ENCODE data around the gene SLC6A3.
A peak's percentile ranks its signal among the peaks of the same experiment; 100 is the strongest.
"Not testable (repeated sequence)": the region's sequence is repeated elsewhere in the genome, so short reads cannot be mapped to it uniquely, and the experiment has no call there.

The SLC6A3 gene

GRCh38 chr5:1387059-1387755, 58.0 kb downstream of the SLC6A3 start:
- DNase-seq (ENCODE audit: low read depth): no peak

DNA sequence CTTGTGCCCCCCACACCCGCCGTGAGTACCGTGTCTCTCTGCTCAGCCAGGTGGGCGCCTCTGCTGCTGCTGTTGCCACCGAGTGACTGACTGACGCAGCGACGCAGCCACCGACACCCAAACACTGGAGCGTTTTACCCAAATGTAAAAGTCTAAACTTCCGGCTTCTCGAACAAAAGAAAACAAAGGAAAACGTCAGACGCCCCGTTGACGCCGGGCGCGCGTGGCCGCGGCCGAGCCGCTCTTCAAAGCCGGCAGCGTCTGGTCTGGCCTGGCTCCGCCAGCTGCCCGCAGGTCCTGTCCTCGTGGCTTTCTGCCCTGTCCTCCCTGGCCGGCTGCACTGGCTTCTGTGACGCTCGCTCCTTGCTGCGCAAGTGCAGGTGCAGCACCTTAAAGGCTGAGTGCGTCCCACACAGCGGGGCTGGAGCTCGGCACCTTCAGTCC, 58.9 kb downstream of the SLC6A3 start:
- peak; percentile 36 for DNase-seq (ENCODE audit: low read depth)

- peak; percentile 74 for DNase-seq (ENCODE audit: low read depth)
Observed at GRCh38 chr5:1385395-1386273, 59.6 kb downstream of the SLC6A3 start.

DNA sequence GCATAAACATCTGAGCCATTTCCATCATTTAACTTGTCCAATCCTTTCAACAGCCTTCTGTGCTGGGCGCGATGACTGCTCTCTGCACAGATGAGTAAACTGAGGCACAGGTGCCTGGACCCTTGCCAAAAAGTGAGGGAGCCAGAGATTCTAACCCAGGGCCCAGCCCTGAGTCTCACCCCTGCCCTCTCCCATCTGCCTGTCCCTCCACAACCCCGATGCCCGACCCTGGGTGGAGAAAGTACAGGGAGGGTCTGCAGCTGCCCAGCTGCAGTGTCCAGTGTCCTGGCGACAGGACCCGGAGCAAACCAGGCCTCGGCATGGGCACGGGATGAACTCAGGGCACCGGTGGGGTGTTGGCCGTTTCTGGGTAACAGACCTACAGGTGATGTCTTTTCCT, 60.7 kb downstream of the SLC6A3 start:
- no peak for DNase-seq (ENCODE audit: low read depth)

DNA sequence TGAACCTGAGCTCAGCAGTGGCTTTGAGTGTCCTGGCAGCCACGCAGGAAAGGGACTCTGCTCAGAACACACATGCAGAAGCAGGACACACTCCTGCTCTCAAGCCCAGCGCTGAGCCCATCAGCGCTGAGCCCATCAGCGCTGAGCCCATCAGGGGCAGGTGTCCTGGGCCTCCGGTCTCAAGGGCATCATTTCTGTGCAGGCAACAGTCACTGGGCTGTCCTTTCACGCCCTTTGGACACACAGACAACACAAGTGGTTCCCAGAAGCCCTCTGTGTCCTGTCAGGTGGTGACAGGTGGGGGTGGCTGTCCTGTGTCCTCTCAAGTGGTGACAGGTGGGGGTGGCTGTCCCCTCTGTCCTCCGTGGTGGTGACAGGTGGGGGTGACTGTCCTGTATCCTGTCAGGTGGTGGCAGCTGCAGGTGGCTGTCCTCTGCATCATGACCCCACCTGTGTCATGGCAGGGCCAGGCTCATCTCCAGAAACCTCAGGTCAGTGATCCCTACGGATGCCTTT, 61.3 kb downstream of the SLC6A3 start:
- no peak for DNase-seq (ENCODE audit: low read depth)

DNA sequence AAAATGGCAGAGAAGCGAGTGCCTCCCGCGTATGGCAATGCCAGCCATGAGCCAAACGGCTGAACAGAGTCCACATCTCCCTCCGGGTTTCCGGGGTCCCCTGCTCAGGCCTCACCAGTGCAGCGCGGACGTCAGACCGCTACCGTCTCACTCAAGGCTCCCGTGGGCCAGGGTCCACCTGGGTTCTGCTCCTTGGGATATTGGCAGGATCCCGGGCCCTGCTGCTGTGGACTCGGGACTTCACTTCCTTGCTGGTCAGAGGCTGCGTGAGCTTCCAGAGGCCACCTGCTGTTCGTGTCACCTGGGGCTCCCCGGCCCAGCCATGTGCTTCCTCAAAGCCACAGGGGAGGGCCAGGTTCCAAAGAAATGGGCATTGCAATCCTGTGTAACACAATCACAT, 61.9 kb downstream of the SLC6A3 start:
- DNase-seq (ENCODE audit: low read depth): no peak

DNA sequence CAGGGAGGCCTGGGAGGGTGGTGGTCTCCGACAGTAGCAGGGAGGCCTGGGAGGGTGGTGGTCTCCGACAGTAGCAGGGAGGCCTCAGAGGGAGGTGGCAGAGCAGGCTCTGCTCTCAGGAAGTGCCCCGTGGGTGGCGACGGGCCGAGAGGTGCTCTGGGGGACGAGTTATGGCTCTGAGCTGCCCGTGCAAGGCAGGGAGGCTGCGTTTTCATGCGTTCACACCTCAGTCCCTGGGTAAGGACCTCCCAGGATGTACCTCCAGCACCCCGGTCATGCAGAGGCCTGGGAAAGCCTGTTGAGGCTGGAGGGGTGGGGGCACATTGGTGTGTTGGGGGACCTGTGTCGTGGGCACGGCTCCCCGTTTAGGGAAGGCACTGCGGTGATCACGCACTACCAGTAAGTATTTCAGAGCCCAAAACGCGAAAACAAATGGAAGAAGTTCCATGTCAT, 63.0 kb downstream of the SLC6A3 start:
- no peak for DNase-seq (ENCODE audit: low read depth)

DNA sequence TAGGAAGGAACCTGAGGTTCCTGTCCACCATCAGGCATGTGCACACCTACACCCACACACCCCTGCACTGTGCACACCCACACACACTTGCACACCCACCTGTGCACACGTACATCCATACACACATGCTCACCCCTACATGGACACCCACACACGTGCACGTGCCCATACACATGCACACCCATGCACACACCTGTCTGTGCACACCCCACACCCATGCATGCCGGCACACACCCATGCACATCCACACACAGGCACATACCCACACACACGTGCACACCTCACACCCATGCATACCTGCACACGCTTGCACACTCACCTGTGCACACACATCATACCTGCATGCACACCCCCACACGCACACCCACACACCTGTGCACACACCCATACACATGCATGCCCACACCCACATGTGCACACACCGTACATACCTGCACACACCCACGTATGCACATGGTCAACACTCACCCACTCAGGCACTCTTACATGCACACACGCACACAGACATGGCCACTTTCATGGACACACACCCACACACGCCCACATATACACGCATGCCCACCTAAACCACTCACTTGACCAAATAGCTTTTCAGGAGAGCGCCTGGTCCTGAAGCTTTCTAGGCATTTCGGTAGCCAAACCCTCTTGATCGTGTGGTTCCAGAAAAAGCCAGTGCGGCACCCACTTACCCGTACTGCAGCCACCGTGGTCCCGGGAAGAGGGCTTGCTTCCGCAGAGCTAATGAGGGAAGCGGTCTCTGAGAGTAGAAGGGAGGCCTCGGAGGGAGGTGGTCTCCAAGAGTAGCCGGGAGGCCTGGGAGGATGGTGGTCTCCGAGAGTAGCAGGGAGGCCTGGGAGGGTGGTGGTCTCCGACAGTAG, 63.6 kb downstream of the SLC6A3 start:
- DNase-seq (ENCODE audit: low read depth): no peak

DNA sequence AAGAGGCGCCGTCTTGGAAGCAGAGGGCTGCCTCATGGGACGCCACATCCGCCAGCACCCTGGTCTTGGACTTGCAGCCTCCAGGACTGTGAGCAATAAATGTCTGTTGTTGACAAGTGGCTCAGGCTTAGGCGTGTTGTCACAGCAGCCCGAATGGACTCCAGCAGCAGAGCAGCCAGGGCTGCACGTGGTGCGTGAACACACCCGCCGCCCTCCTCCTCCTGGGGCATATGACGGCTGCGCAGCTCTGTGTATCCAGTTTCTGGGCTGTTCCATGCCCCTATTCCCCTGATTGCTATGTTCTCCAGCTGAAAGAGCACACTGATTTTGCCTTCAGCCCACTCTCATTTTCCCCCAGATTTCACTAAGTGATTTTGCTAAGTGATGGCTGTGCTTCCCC, 64.3 kb downstream of the SLC6A3 start:
- no peak for DNase-seq (ENCODE audit: low read depth)

GRCh38 chr5:1380011-1380817, 65.0 kb downstream of the SLC6A3 start:
- peak; percentile 24 for DNase-seq (ENCODE audit: low read depth)

DNA sequence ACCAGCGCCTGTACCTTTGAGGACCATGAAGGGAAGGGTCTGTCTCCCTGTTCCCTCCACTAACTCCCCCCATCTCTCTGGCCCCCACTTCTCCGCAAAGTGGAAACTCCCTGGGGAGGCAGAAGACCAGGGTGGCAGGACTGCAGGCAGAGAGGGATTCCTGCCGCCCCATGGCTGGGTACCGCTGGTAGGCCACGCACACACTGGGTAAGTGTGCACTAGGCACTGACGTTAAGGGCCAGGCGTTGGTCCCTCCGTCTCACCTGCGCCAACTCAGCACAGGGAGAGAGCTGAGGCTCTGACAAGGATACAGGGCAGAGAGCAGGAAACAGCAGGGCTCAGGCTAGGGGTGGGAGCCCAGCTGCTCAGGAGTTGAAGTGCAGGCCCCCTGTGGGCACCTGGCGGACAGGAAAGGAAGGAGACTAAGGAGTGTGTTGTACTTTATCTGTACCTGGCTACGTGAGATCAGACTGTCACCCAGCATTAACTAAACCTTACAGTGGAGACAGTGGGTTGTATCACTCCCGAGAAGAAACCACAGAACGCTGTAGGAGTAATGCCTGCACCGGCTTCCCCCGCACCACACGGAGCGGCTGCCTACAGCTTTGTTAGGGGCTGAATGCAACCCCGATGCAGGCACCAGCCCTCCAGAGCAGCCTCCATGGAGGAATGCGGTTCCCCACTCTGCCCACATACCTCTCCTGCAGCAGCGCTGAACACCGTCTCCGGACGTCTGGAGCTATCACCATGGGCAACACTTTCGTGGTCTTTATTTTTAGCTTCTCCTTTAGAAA, 66.2 kb downstream of the SLC6A3 start:
- DNase-seq (ENCODE audit: low read depth): no peak

GRCh38 chr5:1378096-1378495, 67.1 kb downstream of the SLC6A3 start:
- DNase-seq (ENCODE audit: low read depth): no peak

- DNase-seq (ENCODE audit: low read depth): no peak
Observed at GRCh38 chr5:1376981-1377380, 68.3 kb downstream of the SLC6A3 start.

- no peak for DNase-seq (ENCODE audit: low read depth)
Observed at GRCh38 chr5:1375871-1376810, 69.1 kb downstream of the SLC6A3 start.

- DNase-seq (ENCODE audit: low read depth): no peak
Observed at GRCh38 chr5:1374679-1375055, 70.6 kb downstream of the SLC6A3 start.

DNA sequence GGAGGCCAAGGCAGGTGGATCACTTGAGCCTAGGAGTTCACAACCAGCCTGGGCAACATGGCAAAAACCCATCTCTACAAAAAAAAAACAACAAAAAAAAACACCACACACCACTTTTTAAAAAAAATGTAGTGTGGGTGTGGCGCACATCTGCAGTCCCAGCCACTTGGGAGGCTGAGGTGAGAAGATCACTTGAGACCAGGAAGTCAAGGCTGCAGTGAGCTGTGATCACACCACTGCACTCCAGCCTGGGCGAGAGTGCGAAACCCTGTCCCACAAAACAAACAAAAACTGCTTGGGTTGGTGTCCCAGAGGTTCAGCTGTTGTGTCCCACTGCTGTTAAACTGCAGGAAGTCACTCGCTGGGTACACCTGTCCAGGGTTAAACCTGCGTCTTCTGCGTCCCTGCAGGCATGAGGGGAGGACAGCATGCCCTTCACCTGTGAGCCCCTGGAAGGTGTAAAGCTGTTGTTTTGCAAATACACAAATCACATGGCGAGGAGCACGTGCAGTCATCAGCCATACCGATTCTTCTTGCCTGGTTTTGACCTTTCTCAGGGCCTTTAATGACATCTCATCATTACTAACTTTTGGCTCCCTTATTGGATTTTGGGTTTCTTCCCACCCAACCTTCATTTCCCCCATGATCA, 71.1 kb downstream of the SLC6A3 start:
- DNase-seq (ENCODE audit: low read depth): no peak

DNA sequence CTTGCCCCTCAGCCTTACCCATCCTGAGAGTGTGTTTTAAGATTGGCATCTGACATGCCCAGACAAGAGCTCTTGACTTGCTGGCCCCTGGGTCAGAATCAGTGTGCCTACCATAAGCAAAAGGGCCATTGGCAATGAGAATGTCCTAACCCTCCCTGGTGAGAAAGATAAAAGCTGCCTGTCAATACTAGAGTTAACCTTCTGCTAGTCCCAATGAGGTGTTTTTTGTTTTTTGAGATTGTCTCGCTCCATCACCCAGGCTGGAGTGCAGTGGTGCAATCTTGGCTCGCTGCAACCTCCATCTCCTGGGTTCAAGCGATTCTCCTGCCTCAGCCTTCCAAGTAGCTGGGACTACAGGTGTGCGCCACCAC, 73.3 kb downstream of the SLC6A3 start:
- DNase-seq (ENCODE audit: low read depth): not testable (repeated sequence)

GRCh38 chr5:1371218-1371971, 73.8 kb downstream of the SLC6A3 start:
- no peak for DNase-seq (ENCODE audit: low read depth)

All from stimulated activated CD8-positive, alpha-beta memory T cell treated with anti-CD3 and anti-CD28 coated beads, Interleukin-7, amount 100 ng/mL, for 24 hours (primary cell).